ENCODE data around the gene AHCYL2. TPM values are rescaled to one million over a fixed set of nuclear protein-coding genes. Genes with fewer than 3 reads are reported as not detected.
A peak's percentile ranks its signal among the peaks of the same experiment; 100 is the strongest.

The AHCYL2 gene
- 100 to 1,000 TPM in 2 of 4 donors, 10 to 100 TPM in 2; 83.2 to 149 (median 101) TPM for total RNA-seq

GRCh38 chr7:129224251-129225205, at the start of gene AHCYL2:
AHCYL2 (plus strand) TSS chr7:129225030.
- no peak for TF ChIP-seq CTCF (IDR thresholded peaks at IDR 0.05)
- peak; percentile 54 to 92 for TF ChIP-seq POLR2A (IDR thresholded peaks at IDR 0.05)

GRCh38 chr7:129176916-129177710, 47.7 kb upstream of the AHCYL2 start:
- intact Hi-C loops (cut with DNase I) = no loop called here
- no peaks in the 10 kb centered on the region for H3K9me3 ChIP-seq
- no peak overlapping the region for H3K27ac ChIP-seq
- no peaks in the 10 kb centered on the region for H3K36me3 ChIP-seq
- no peak overlapping the region for H3K4me3 ChIP-seq (replicated peaks in 1 of 3)
- no peak for DNase-seq
- no peak for TF ChIP-seq POLR2A (IDR thresholded peaks at IDR 0.05)
- no peak for TF ChIP-seq CTCF (IDR thresholded peaks at IDR 0.05)
- WGBS, 2 donors = 56 to 67% methylated on average over 11 of the region's 11 CpGs
- H3K4me1 ChIP-seq = no peaks in the 10 kb centered on the region
- H3K27me3 ChIP-seq = no peaks in the 10 kb centered on the region

More at GRCh38 chr7:129224251-129225205, at the start of gene AHCYL2:
- intact Hi-C loops (cut with DNase I) = no loop called here
- Histone ChIP-seq H3K4me1 (peaks cover 20 to 25% of the 10 kb centered on the region in 2 donors), H3K36me3 (no peaks in the 10 kb centered on the region), H3K27me3 (no peaks in the 10 kb centered on the region), H3K9me3 (no peaks in the 10 kb centered on the region), H3K4me3 (replicated peaks in 1 of 3) (peak within 1 kb of the TSS; percentile 70 to 93 (median 89)), H3K27ac (peak within 1 kb of the TSS; percentile 84 to 99 (median 89))
- WGBS, 2 donors = 0 to 1% methylated on average over 24 to 34 of the region's 63 CpGs
- peak; percentile 99 for DNase-seq

GRCh38 chr7:129184981-129185670, 39.7 kb upstream of the AHCYL2 start:
- Histone ChIP-seq H3K4me1 (peaks cover 0 to 13% of the 10 kb centered on the region in 2 donors), H3K27me3 (no peaks in the 10 kb centered on the region), H3K4me3 (replicated peaks in 1 of 3) (no peak overlapping the region), H3K9me3 (no peaks in the 10 kb centered on the region), H3K27ac (no peak overlapping the region), H3K36me3 (no peaks in the 10 kb centered on the region)
- intact Hi-C loops (cut with DNase I) = no loop called here
- 67 to 74% methylated on average over 6 of the region's 6 CpGs for WGBS, 2 donors
- no peak for DNase-seq
- TF ChIP-seq CTCF (IDR thresholded peaks at IDR 0.05) (no peak), POLR2A (IDR thresholded peaks at IDR 0.05) (no peak)

GRCh38 chr7:129186749-129187260, 38.0 kb upstream of the AHCYL2 start:
- H3K4me3 ChIP-seq (replicated peaks in 1 of 3) = no peak overlapping the region
- TF ChIP-seq CTCF (IDR thresholded peaks at IDR 0.05) = no peak
- no peak for TF ChIP-seq POLR2A (IDR thresholded peaks at IDR 0.05)
- intact Hi-C loops (cut with DNase I) = no loop called here
- H3K36me3 ChIP-seq = no peaks in the 10 kb centered on the region
- DNase-seq = no peak
- H3K4me1 ChIP-seq = peaks cover 0 to 13% of the 10 kb centered on the region in 2 donors
- no peaks in the 10 kb centered on the region for H3K9me3 ChIP-seq
- no peaks in the 10 kb centered on the region for H3K27me3 ChIP-seq
- 91 to 97% methylated on average over 6 of the region's 6 CpGs for WGBS, 2 donors
- H3K27ac ChIP-seq = no peak overlapping the region
